GM19025 (cell line): Measurements from ENCODE around the gene SPTBN5.
A peak's percentile ranks its signal among the peaks of the same experiment; 100 is the strongest.

ENCODE experiments used
- ATAC-seq: cut with Tn5 transposase; IDR thresholded peaks from one replicate; pipeline ENCODE4 v1.9.1; 2021; ENCODE audit warnings: mild to moderate bottlenecking, low read depth, moderate library complexity; ENCODE audit not compliant: unreplicated experiment

The SPTBN5 gene

DNA sequence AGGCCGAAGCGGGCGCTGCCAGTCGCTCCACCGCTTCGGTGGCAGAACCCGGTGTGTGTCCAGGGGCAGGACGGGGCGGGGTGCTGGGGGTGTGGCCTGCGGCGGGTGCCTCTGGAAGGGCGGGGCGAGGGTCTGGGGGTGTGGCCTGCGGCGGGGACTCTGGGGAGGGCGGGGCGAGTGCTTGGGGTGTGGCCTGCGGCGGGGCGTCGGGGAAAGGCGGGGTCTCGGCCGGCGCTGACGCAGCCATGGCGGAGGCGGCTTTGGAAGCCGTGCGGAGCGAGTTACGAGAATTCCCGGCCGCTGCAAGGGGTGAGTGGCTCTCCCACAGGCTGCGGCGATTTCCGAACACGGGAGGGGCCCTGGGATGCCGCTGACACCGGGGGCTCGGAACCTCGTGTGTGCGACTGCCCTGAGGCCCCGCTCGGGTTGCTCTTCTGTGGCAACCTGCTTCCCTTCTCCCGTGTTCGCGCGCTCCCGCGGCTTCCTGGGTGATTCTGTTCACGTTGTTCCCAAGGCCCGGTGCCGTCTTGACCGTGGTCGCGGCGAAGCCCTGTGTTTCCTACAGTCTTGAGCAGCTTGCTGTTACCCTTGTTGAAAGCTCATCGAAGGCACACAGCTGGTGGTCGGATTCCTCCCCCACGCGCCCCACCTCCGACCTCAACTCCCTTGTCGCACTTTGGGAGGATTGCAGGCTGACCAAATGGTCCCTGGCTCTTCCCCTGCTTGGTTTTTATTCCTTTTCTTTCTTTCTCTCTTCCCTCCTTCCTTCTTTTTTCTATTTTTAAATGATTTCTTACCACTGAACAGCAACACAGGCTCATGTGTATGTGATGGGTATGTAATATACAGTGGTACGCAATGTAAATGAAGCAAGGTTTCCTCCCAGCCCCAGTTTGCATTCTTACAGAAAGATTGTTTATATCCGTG lies 65.7 kb downstream of the SPTBN5 start, which contains the start of gene JMJD7:
Gene JMJD7, plus strand, starts transcription at position 213 of the 927 bp plus-strand sequence. Its CDS starts 33 bp downstream, at position 246.
- ATAC-seq = peak; percentile 78

- peak; percentile 7 for ATAC-seq
Observed at GRCh38 chr15:41827290-41827879, 66.5 kb downstream of the SPTBN5 start.

GRCh38 chr15:41825572-41826535 lies 68.0 kb downstream of the SPTBN5 start:
- no peak for ATAC-seq

GRCh38 chr15:41825145-41825544 lies 68.7 kb downstream of the SPTBN5 start:
- no peak for ATAC-seq

DNA sequence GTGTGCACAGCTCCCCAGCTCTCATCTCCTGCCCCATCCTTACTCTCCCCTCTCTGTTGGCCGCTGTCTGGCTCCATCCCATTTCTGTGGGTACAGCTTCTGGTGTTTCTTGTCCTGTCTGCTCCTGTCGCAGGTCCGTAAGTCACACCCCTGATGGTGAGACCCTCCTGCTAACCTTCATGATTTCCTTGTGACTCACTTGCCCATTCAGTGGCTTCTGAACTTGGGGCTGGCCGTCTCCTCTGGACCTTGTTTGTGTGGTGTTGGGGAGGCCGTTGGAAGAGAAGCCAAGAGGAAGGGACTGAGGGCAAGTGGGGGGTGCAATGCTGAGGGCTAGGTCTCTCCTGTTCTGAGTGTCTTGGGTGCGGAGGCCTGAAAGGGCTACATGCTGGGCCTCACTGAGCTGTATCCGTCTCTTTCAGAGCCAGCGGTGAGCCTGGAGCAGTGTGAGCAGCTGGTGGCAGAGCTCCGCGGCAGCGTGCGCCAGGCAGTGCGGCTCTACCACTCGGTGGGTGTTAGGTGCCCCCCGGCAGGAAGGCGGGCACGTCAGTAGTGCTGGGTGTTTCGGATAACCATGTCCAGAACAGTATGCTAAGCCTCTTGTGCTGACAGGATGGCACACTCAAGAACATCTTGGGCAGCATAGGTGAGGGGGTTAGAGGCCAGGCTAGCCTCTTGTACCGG lies 69.6 kb downstream of the SPTBN5 start:
- ATAC-seq = no peak

GRCh38 chr15:41823502-41823901 lies 70.4 kb downstream of the SPTBN5 start:
- no peak for ATAC-seq

DNA sequence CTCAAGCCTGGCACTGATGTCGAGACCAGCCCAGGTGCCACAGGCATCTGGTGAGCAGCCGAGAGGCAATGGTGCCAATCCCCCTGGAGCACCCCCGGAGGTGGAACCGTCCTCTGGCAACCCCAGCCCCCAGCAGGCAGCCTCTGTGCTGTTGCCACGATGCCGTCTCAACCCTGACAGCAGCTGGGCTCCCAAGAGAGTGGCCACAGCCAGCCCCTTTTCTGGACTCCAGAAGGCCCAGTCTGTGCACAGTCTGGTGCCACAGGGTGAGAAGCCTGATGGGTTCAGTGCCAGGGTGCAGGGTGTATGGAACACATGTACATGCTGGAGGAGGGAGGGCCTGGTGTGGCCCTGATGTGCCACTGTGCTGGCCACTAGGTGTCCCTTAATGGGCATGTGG lies 70.9 kb downstream of the SPTBN5 start:
- no peak for ATAC-seq

DNA sequence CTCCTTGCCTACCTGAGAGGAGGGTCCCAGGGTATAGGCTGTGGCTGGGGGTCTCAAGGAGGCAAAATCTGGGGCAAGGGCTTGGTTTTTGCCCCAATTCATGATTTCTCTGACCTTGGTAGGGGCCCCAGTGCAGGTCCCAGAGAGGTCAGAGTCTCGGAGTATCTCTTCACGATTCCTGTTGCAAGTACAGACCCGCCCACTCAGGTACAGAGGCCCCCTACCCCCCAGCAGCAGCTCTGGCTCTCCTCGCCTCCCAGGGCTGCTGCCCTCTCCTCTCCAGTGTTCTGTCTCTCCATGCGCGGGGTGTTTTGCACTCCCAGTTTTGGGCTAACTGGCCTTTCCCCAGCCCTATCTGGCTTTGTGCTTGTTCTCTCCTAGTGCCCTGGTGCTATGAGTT lies 71.4 kb downstream of the SPTBN5 start:
- ATAC-seq = no peak

DNA sequence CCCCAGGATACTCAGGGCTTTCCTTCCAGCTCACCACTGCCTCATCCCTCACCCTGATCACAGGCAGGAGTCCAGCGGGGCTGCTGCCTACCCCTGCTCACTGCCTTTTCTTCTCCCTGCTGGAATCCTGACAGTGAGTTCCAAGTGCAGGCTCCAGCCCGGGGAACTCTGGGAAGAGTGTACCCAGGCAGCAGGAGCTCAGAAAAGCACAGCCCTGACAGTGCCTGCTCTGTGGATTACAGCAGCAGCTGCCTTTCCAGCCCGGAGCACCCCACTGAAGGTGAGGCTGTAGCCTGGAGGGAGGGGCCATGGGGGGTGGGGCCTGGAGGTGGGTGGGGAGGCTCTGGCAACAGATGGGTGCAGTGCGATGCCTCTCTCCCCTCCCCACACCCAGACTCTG lies 72.0 kb downstream of the SPTBN5 start:
- ATAC-seq = no peak

- no peak for ATAC-seq
Observed at GRCh38 chr15:41820791-41821423, 72.9 kb downstream of the SPTBN5 start.

- ATAC-seq = no peak
Observed at GRCh38 chr15:41819455-41820050, 74.3 kb downstream of the SPTBN5 start.

GRCh38 chr15:41817781-41818180 lies 76.1 kb downstream of the SPTBN5 start:
- ATAC-seq = no peak

DNA sequence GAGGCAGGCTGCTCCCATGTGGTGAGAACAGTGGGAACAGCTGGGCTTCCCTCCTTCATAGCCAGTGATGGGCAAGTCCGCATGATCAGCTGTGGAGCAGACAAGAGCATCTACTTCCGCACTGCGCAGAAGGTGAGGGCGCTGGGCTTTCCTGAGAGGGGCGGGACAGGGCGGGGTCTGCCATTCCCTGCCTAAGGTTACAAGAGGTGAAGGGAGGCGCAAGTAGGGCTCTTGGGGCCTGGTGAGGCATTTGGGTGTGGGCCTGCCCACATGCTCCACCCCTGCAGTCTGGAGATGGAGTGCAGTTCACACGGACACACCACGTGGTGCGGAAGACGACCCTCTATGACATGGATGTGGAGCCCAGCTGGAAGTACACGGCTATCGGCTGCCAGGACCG lies 76.5 kb downstream of the SPTBN5 start:
- no peak for ATAC-seq

DNA sequence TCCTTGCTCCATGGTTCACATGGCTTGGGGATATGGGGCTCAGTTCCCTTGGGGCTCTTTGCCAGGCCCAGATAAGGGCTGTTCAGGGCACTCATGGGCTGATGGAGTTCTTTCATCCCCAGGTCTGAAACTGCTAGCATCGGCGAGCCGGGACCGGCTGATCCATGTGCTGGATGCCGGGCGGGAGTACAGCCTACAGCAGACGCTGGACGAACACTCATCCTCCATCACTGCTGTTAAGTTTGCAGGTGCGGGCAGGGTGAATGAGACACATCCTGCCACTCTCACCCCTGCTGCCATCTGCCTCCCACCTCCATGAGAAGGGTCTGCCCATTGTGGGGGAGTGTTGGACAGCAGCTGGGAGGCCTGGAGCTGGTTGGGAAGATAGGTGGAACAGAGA lies 77.1 kb downstream of the SPTBN5 start:
- no peak for ATAC-seq

GRCh38 chr15:41814534-41814933 lies 79.3 kb downstream of the SPTBN5 start:
- ATAC-seq = no peak

DNA sequence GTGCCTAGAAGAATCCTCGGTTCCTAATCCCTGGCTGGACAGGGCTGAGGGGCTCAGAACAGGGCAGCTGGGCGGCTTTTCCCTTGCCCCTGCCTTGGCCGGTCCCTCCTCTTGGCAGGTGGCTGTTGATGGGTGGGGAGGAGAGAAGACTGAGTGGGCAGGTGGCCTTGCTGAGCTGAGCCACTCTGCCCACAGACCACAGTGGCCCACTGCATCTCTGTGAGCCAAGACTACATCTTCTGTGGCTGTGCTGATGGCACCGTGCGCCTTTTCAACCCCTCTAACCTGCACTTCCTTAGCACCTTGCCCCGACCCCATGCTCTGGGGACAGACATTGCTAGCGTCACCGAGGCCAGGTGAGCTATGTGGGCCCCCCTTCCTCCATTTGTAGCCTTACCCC lies 80.4 kb downstream of the SPTBN5 start:
- no peak for ATAC-seq

DNA sequence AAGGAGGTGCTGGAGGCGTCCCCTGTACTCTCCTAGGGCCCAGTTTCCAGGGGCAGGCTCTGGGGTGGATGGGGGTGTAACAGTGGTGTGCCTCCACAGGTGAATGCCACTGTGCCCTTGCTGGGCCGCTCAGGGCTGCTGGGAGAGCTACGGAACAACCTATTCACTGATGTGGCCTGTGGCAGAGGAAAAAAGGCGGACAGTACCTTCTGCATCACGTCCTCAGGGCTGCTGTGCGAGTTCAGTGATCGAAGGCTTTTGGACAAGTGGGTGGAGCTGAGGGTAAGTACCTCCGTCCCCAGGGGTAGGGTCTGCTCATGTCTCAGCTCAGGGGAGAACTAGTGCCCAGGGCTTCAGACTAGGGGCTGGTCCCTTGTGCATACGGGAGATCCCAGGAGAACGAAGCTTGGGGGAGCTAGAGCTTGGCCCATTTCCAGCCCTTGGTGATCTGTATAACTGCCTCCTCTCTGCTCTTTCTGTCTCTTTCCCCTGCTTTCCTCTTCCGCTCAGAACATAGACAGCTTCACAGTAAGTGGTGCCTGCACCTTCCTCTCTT lies 81.0 kb downstream of the SPTBN5 start:
- no peak for ATAC-seq

DNA sequence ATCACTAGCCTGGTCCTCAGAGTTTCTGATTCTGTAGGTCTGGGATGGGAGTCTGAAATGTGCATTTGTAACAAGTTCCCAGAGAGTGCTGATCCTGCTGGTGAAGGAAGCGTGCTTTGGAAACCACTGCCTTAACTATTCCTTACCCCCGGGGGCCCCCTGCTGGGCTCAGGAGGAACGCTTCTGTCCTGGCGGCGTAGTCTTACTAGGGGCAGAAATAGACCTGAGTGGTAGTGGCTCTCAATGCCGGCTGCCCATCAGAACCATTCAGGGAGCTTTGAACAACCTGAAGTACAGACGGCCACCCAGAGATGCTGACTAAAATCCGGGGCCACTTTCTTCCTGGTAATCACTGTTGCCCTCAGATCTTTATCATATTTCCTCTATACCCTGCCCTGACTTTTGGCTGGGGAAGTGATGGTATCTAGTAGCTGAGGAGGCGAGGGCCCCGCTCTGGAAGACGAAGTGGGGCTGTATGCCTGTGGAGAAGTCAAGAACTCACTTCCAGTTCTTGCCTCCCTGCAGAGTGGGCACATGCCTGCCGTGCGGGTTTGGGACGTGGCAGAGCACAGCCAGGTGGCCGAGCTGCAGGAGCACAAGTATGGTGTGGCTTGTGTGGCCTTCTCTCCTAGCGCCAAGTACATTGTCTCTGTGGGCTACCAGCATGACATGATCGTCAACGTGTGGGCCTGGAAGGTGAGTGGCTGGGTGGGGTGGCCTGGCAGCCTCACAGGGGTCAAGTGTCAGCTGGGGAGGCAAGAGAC lies 82.2 kb downstream of the SPTBN5 start:
- ATAC-seq = no peak
